ENCODE results near the gene CCT6B. TPM values are rescaled to one million over a fixed set of nuclear protein-coding genes. Genes with fewer than 3 reads are reported as not detected.

Gene CCT6B
- total and polyA plus RNA-seq, 2 of the 13 experiments (the other 11 are each of a cell fraction or from before 2014, with no cell fraction given), result 0.41 to 1.4 TPM

DNA sequence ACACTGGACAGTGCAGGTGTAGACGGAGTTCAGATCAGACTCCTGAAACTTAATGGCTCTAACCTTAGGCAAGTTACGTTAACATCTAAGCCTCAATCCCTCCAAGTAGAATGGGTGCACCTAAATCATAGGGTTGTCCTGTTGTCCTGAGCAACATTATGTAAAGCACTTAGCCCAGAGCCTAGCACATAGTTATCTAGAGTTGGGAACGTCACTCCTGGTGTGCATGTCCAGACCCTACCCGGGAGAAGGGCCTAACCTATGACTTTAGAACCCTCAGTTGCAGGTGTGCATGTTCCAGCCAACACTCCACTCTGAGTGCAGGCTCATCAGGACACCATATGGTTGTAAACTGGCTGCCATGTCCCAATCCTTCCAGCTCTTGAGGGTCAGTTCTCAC is 45.1 kb upstream of the CCT6B start:
- in situ Hi-C loops (cut with HindIII; ENCODE audit: extremely low pct_ligation_motif_present, low pct_unique_long_range_greater_than_20kb) (no loop called here), intact Hi-C loops (cut with micrococcal nuclease; ENCODE audit: unreplicated experiment) (no loop called here)
- Histone ChIP-seq H3K27me3 (ENCODE audit: control insufficient read depth in 1 of 2, insufficient read depth in 2 of 2, low read length in 2 of 2) (no peaks in the 10 kb centered on the region), H3K4me3 (replicated peaks in 1 of 3; ENCODE audit: insufficient read depth in 1 of 3, low read depth in 2 of 3, low read length in 3 of 3) (no peak overlapping the region), H3K4me1 (ENCODE audit: insufficient read depth, low read length) (no peaks in the 10 kb centered on the region), H3K9me3 (ENCODE audit: low read length) (no peaks in the 10 kb centered on the region), H3K4me2 (ENCODE audit: low read depth, low read length) (no peak overlapping the region), H3K36me3 (replicated peaks in 1 of 2; ENCODE audit: control insufficient read depth in 1 of 2, insufficient read depth in 2 of 2, low read length in 2 of 2) (peaks cover 19 to 34% of the 10 kb centered on the region in 2 experiments; a peak in 4 of 5 replicates), H3K27ac (ENCODE audit: extremely low read length, insufficient read depth, low read length) (no peak overlapping the region), H3K79me2 (ENCODE audit: insufficient read depth, low read length) (no peaks in the 10 kb centered on the region), H2AFZ (ENCODE audit: low read length) (no peak overlapping the region), H4K20me1 (ENCODE audit: insufficient read depth, low read length) (no peaks in the 10 kb centered on the region), H3K9ac (ENCODE audit: insufficient read depth, low read depth, low read length) (no peak overlapping the region)
- FAIRE-seq, result no peak
- DNase-seq (ENCODE audit: low spot score), result no peak
- ATAC-seq, result no peak
- BruUV-seq (replicated peaks), result no TSS peak
- ChIA-PET CTCF (ENCODE audit: low intra/inter-chr PET ratio, low total read pairs) (no interaction called here), POLR2A (interaction anchor here (1.6 kb wide), 1 partner anchor 57 kb away, joined by 3 read pairs; the partner anchor contains the start of gene RFFL)
- TF ChIP-seq BRCA1 (CRISPR knock-in tag; IDR thresholded peaks at IDR 0.05), result no peak
- TF ChIP-seq, protein P1, sequence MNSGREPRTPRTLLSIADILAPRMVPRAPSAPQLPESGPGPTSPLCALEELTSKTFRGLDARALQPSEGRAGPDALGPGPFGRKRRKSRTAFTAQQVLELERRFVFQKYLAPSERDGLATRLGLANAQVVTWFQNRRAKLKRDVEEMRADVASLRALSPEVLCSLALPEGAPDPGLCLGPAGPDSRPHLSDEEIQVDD (CRISPR knock-in tag; IDR thresholded peaks at IDR 0.05; ENCODE audit: borderline replicate concordance), result no peak
- peak; percentile 48 for TF ChIP-seq AGO2 (optimal IDR thresholded peaks at IDR 0.05; ENCODE audit: low read depth, low read length)
- 0 out of 4 replicates have a peak, but pooled peaks have one; percentile 6 to 28 for TF ChIP-seq POLR2A (IDR thresholded peaks at IDR 0.05; ENCODE audit: insufficient read depth in 1 of 2, low read depth in 2 of 2, low read length in 2 of 2)
- TF ChIP-seq RBM22 (optimal IDR thresholded peaks at IDR 0.05; ENCODE audit: low read length), result peak; percentile 63
- peak; percentile 34 for TF ChIP-seq POLR2AphosphoS5 (IDR thresholded peaks at IDR 0.05; ENCODE audit: low read depth, low read length)
- TF ChIP-seq ISX (CRISPR knock-in tag; conservative IDR thresholded peaks at IDR 0.05), result no peak
- no peak for TF ChIP-seq MBNL3 (CRISPR knock-in tag; conservative IDR thresholded peaks at IDR 0.05)
- 94% methylated on average over 2 of the region's 4 CpGs for WGBS (ENCODE audit: low lambda C conversion rate)

DNA sequence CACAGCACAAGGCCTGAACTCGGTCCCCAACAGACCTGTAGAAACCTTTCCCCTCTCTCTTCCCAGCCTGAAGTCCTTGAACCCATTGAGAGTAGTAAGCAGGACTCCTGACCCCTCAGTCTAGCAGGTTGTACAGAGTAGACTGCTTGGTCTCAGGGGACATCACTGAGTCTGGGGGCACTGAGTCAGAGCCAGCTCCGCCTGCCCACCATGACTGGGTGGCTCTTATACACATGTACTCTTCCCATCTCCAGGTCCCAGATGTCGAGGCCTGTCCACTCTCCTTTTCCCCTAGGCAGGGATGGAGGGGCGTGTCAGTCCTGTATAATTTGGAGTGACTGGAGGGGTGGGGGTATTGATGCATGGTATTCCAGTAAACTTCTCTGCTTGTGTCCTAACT is 42.5 kb upstream of the CCT6B start:
- Histone ChIP-seq H3K27me3 (ENCODE audit: control insufficient read depth in 1 of 2, insufficient read depth in 2 of 2, low read length in 2 of 2) (no peaks in the 10 kb centered on the region), H3K4me3 (replicated peaks in 1 of 3; ENCODE audit: insufficient read depth in 1 of 3, low read depth in 2 of 3, low read length in 3 of 3) (no peak overlapping the region), H3K4me1 (ENCODE audit: insufficient read depth, low read length) (no peaks in the 10 kb centered on the region), H3K27ac (ENCODE audit: extremely low read length, insufficient read depth, low read length) (no peak overlapping the region), H3K9me3 (ENCODE audit: low read length) (no peaks in the 10 kb centered on the region), H3K79me2 (ENCODE audit: insufficient read depth, low read length) (no peaks in the 10 kb centered on the region), H3K9ac (ENCODE audit: insufficient read depth, low read depth, low read length) (no peak overlapping the region), H3K36me3 (replicated peaks in 1 of 2; ENCODE audit: control insufficient read depth in 1 of 2, insufficient read depth in 2 of 2, low read length in 2 of 2) (peaks cover 18 to 35% of the 10 kb centered on the region in 2 experiments), H3K4me2 (ENCODE audit: low read depth, low read length) (no peak overlapping the region), H4K20me1 (ENCODE audit: insufficient read depth, low read length) (no peaks in the 10 kb centered on the region), H2AFZ (ENCODE audit: low read length) (no peak overlapping the region)
- BruUV-seq (replicated peaks), result no TSS peak
- intact Hi-C loops (cut with micrococcal nuclease; ENCODE audit: unreplicated experiment), result no loop called here
- in situ Hi-C loops (cut with HindIII; ENCODE audit: extremely low pct_ligation_motif_present, low pct_unique_long_range_greater_than_20kb), result no loop called here
- WGBS (ENCODE audit: low lambda C conversion rate), result 93% methylated on average over 4 of the region's 4 CpGs
- CTCF ChIA-PET (ENCODE audit: low intra/inter-chr PET ratio, low total read pairs), result no interaction called here
- TF ChIP-seq ZNF782 (CRISPR knock-in tag; IDR thresholded peaks at IDR 0.05; ENCODE audit: borderline replicate concordance), result no peak
- peak; percentile 85 for TF ChIP-seq RBM22 (optimal IDR thresholded peaks at IDR 0.05; ENCODE audit: low read length)
- DNase-seq (ENCODE audit: low spot score), result no peak
- POLR2A ChIA-PET, result no interaction called here
- no peak for FAIRE-seq
- ATAC-seq, result no peak; the same call in 2 of the 3 replicates
